K562 (cell line): ENCODE measurements around the gene SPINK8. TPM values are rescaled to one million over a fixed set of nuclear protein-coding genes. Genes with fewer than 3 reads are reported as not detected.

Source experiments
- ATAC-seq: fragments of 200-7000 bp; cut with Tn5 transposase; 3 replicates; pipeline ENCODE4 v1.9.1; 2020; ENCODE audit warnings: moderate library complexity
- BruUV-seq: library from RNA; stranded (reverse); fragments of 400-500 nt; replicated peaks from 2 replicates; lab custom pipeline; 2021; lab: Mats Ljungman, UMichigan
- CTCF ChIA-PET: fragments of 300-600 bp; formaldehyde crosslinking; extraction: SDS; loops from one replicate; lab custom pipeline; 2021; ENCODE audit warnings: low intra/inter-chr PET ratio; lab: Yijun Ruan, JAX
- POLR2A ChIA-PET: fragments of 300-600, 350-650 bp; sonication (Branson Sonifier 250); formaldehyde crosslinking; extraction: SDS; loops from one replicate; lab custom pipeline; 2021; ENCODE audit warnings: antibody characterized with exemption, inconsistent platforms; lab: Yijun Ruan, JAX
- DNase-seq, 4 experiments: peaks; one replicate each; pipeline versions ENCODE4 v3.0.0 to v3.0.0-alpha.2; 2011 to 2018; ENCODE audit warnings: low spot score in 3 of 4, mixed read lengths in 3 of 4; ENCODE audit errors: extremely low read depth in 1 of 4
- FAIRE-seq: peaks from 2 replicates; lab custom pipeline; 2011; peaks lifted over from hg19 to GRCh38; lab: Jason Lieb, UNC
- H2AFZ ChIP-seq: 2 replicates; pipeline ENCODE4 v1.6.0; 2011; ENCODE audit warnings: low read depth, low read length, control low read depth, inconsistent platforms
- H3K27ac ChIP-seq: fragments of 200-600 bp; 3 replicates; pipeline ENCODE4 v1.8.0; 2011; ENCODE audit warnings: low read depth, mild to moderate bottlenecking, control low read depth, inconsistent platforms, low read length, moderate library complexity, mixed read lengths; ENCODE audit errors: extremely low read depth
- H3K27me3 ChIP-seq, 2 experiments: fragments of 300-600 bp in 1 of 2; 2 replicates in 1 of 2; 3 replicates in 1 of 2; pipeline versions ENCODE4 v1.6.0 to v1.8.0; 2011; ENCODE audit warnings: inconsistent platforms in 2 of 2, low read length in 2 of 2, mild to moderate bottlenecking in 1 of 2, mixed read lengths in 1 of 2, moderate library complexity in 1 of 2; ENCODE audit not compliant: control insufficient read depth in 2 of 2, insufficient read depth in 2 of 2
- H3K36me3 ChIP-seq: fragments of 300-600 bp; 3 replicates; pipeline ENCODE4 v1.8.0; 2011; ENCODE audit warnings: mild to moderate bottlenecking, low read length, inconsistent platforms; ENCODE audit not compliant: control insufficient read depth, insufficient read depth
- H3K4me1 ChIP-seq, 2 experiments: fragments of 200-600 bp in 1 of 2; replicated peaks in 1 of 2; 2 replicates in 1 of 2; 3 replicates in 1 of 2; pipeline versions ENCODE4 v1.5.1 to v1.8.0; 2011; ENCODE audit warnings: inconsistent platforms in 2 of 2, low read length in 2 of 2, mild to moderate bottlenecking in 1 of 2, mixed read lengths in 1 of 2, moderate library complexity in 1 of 2; ENCODE audit not compliant: control insufficient read depth in 2 of 2, insufficient read depth in 2 of 2
- H3K4me2 ChIP-seq: 2 replicates; pipeline ENCODE4 v1.6.1; 2011; ENCODE audit warnings: low read length, control low read depth, inconsistent platforms, mixed read lengths; ENCODE audit not compliant: insufficient read depth
- H3K4me3 ChIP-seq: fragments of 200-600 bp; sonication (generic), shearing (Covaris generic); 2 replicates; pipeline ENCODE4 v1.5.1; 2016; ENCODE audit warnings: control low read depth, inconsistent platforms
- H3K79me2 ChIP-seq: fragments of 200-600 bp; 3 replicates; pipeline ENCODE4 v1.8.0; 2011; ENCODE audit warnings: low read length, inconsistent platforms; ENCODE audit not compliant: control insufficient read depth, insufficient read depth
- H3K9ac ChIP-seq, 2 experiments: 2 replicates each; pipeline versions ENCODE4 v1.6.0 to v1.6.1; 2011; ENCODE audit warnings: low read depth in 2 of 2, low read length in 2 of 2, control low read depth in 1 of 2, inconsistent platforms in 1 of 2, mild to moderate bottlenecking in 1 of 2, mixed read lengths in 1 of 2; ENCODE audit not compliant: insufficient read depth in 1 of 2
- H3K9me1 ChIP-seq: one replicate; pipeline ENCODE4 v1.6.0; 2011; ENCODE audit warnings: inconsistent platforms, mild to moderate bottlenecking, low read length, moderate library complexity; ENCODE audit not compliant: control insufficient read depth, insufficient read depth
- H3K9me3 ChIP-seq: replicated peaks from 2 replicates; pipeline ENCODE4 v1.5.1; 2011; ENCODE audit warnings: low read depth, low read length, inconsistent platforms; ENCODE audit not compliant: control insufficient read depth, insufficient read depth
- H4K20me1 ChIP-seq: replicated peaks from 2 replicates; pipeline ENCODE4 v1.6.1; 2011; ENCODE audit warnings: low read length, inconsistent platforms, mixed read lengths; ENCODE audit not compliant: control insufficient read depth, insufficient read depth
- CREM ChIP-seq: IDR thresholded peaks from 2 replicates; pipeline ENCODE4 v1.6.1; 2014; ENCODE audit warnings: antibody characterized with exemption, low read depth
- CTBP1 ChIP-seq: fragments of 450-650 bp; IDR thresholded peaks from 2 replicates; pipeline ENCODE4 v1.6.1; 2016; ENCODE audit warnings: borderline replicate concordance
- ELF2 ChIP-seq: fragments of 250-450 bp; sonication (Bioruptor Pico); IDR thresholded peaks from 2 replicates; pipeline ENCODE4 v1.5.0; 2021; ENCODE audit warnings: mild to moderate bottlenecking
- FOXM1 ChIP-seq, 2 experiments: fragments of 450-650 bp in 1 of 2; sonication (generic) in 1 of 2; formaldehyde crosslinking in 1 of 2; IDR thresholded peaks; 2 replicates each; pipeline versions ENCODE4 v1.6.1 to v1.9.0; 2017 to 2022; ENCODE audit warnings: low read depth in 2 of 2, mild to moderate bottlenecking in 2 of 2, missing genetic modification reagents in 1 of 2, moderate library complexity in 1 of 2
- GATA2 ChIP-seq: sonication (generic); formaldehyde crosslinking; IDR thresholded peaks from 2 replicates; pipeline ENCODE4 v1.4.0; 2020; ENCODE audit warnings: mild to moderate bottlenecking, missing genetic modification reagents
- HNRNPLL ChIP-seq: fragments of 200-400 bp; formaldehyde crosslinking; IDR thresholded peaks from 2 replicates; pipeline ENCODE4 v1.6.1; 2017; ENCODE audit warnings: low read length, low read depth, mild to moderate bottlenecking; ENCODE audit not compliant: poor library complexity, severe bottlenecking
- ILF3 ChIP-seq: fragments of 450-650 bp; IDR thresholded peaks from 2 replicates; pipeline ENCODE4 v1.6.1; 2018; ENCODE audit warnings: antibody characterized with exemption, mild to moderate bottlenecking, moderate library complexity, borderline replicate concordance
- MBD2 ChIP-seq: sonication (generic); IDR thresholded peaks from 2 replicates; pipeline ENCODE4 v1.6.1; 2016; ENCODE audit warnings: low read depth, borderline replicate concordance
- NCOR1 ChIP-seq: fragments of 450-650 bp; IDR thresholded peaks from 2 replicates; pipeline ENCODE4 v1.6.1; 2016; ENCODE audit warnings: mild to moderate bottlenecking, moderate library complexity
- PML ChIP-seq: IDR thresholded peaks from 2 replicates; pipeline ENCODE4 v1.6.1; 2012; ENCODE audit warnings: low read length, inconsistent platforms
- SMAD4 ChIP-seq: fragments of 250-450 bp; sonication (Bioruptor Pico); conservative IDR thresholded peaks from 2 replicates; pipeline ENCODE4 v1.8.0; 2021; ENCODE audit warnings: inconsistent platforms, mild to moderate bottlenecking, moderate library complexity
- SMARCA4 ChIP-seq: fragments of 450-650 bp; IDR thresholded peaks from 2 replicates; pipeline ENCODE4 v1.6.1; 2016
- SMARCE1 ChIP-seq: fragments of 450-650 bp; IDR thresholded peaks from 2 replicates; pipeline ENCODE4 v1.7.1; 2016; ENCODE audit warnings: mild to moderate bottlenecking
- STAT5A ChIP-seq: IDR thresholded peaks from 2 replicates; pipeline ENCODE4 v1.6.1; 2012; ENCODE audit warnings: low read length, inconsistent platforms, borderline replicate concordance
- TCF3 ChIP-seq: sonication (generic); formaldehyde crosslinking; IDR thresholded peaks from 2 replicates; pipeline ENCODE4 v1.4.0; 2020; ENCODE audit warnings: mild to moderate bottlenecking, missing genetic modification reagents
- ZNF766 ChIP-seq: fragments of 200-800 bp; sonication (Bioruptor generic); conservative IDR thresholded peaks from 2 replicates; pipeline ENCODE4 v1.6.1; 2016; ENCODE audit warnings: missing genetic modification characterization, missing compliant biosample characterization
- WGBS: fragments of 100-300 bp; shearing (Covaris generic); methylation state at CpG from one replicate; pipeline ENCODE4 v1.1.6; 2016; ENCODE audit warnings: low coverage, mixed read lengths; ENCODE audit not compliant: insufficient coverage; ENCODE audit errors: missing lambda C conversion rate; 5-methylcytosine and 5-hydroxymethylcytosine counted together
- in situ Hi-C: fragments of 300-500 bp; cut with MboI; formaldehyde crosslinking; loops from 4 replicates; pipeline ENCODE4 v1.15.0; 2018; ENCODE audit warnings: inconsistent platforms, mixed read lengths
- intact Hi-C: fragments of 100-400 bp; cut with micrococcal nuclease; formaldehyde crosslinking; loops from 2 replicates; pipeline ENCODE4 v1.14.2; 2022
- polyA plus RNA-seq, 8 experiments: library from polyadenylated mRNA; depleted of rRNA in 4 of 8; stranded (reverse) in 5 of 8; unstranded in 3 of 8; fragments of >200 nt; fragmentation: Nextera tagmentation in 2 of 8; fragmentation: Illumina TruSeq in 1 of 8; extraction: Ambion mirVana in 2 of 8; extraction: Trizol in 1 of 8; gene quantifications; 2 replicates each; pipeline versions ENCODE4 v1.2.1 to v1.2.3, GENCODE V29; 2011 to 2014; ENCODE audit warnings: inconsistent platforms in 1 of 8, missing spikeins in 1 of 8
- total RNA-seq, 7 experiments: library from RNA; depleted of rRNA in 6 of 7; stranded (reverse); fragments of >200 nt in 6 of 7; fragmentation: Illumina TruSeq in 2 of 7; extraction: Trizol in 2 of 7; gene quantifications; 2 replicates each; pipeline versions ENCODE4 v1.2.1 to v1.2.3, GENCODE V29; 2011 to 2021; ENCODE audit warnings: low replicate concordance in 1 of 7
- TF ChIP-seq, protein P1 (sequence below), 2 experiments: fragments of 450-650 bp; IDR thresholded peaks; 2 replicates each; pipeline ENCODE4 v1.6.1; 2016
- TF ChIP-seq, protein P2 (sequence below): fragments of 250-450 bp; sonication (Bioruptor Pico); IDR thresholded peaks from 2 replicates; pipeline ENCODE4 v1.6.1; 2021; ENCODE audit warnings: mild to moderate bottlenecking

Gene SPINK8
- total and polyA plus RNA-seq, 9 of the 15 experiments (the other 6 are each of a cell fraction or from before 2014, with no cell fraction given): not detected

DNA sequence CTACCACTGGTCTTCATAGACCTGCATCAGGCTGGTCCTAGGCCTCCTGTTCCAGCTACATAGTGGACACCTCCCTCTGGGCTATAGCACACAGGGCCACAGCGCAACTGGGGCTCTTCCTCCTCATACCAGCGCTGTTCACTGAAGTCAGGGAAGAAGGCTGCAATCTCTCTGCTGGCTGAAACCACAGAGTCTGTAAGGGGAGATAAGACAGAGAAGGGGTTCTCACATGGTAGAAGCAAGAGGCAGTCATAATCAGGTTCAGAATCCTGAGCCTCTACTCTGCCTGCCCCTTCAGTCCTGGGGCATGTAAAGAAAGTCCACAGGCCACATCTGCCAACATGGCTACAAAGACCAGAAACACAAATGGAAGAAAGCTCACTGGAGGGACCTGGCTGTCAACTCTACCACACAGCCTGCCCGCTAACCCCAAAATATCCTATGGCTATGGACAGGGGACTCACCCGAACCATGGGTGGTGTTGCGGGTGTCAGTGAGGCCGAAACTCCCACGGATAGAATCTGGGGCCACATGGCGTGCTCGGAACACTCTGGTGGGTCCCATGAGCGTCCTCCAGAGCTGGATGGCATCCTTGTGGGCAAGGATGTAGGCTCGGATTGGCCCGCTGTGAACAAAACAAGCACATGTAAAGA, 38.7 kb downstream of the SPINK8 start:
- BruUV-seq: no TSS peak
- no peaks in the 10 kb centered on the region for H3K9me1 ChIP-seq
- 58% methylated on average over 12 of the region's 12 CpGs for WGBS
- FAIRE-seq: peak; percentile 98
- H3K27me3 ChIP-seq: no peaks in the 10 kb centered on the region
- H3K79me2 ChIP-seq: peaks cover 12% of the 10 kb centered on the region
- no peak overlapping the region for H2AFZ ChIP-seq
- H3K4me1 ChIP-seq: peaks cover 13 to 14% of the 10 kb centered on the region in 2 experiments; a peak in 3 of 5 replicates
- in situ Hi-C loops (no loop called here), intact Hi-C loops (no loop called here)
- no peaks in the 10 kb centered on the region for H3K9me3 ChIP-seq
- POLR2A ChIA-PET: interaction anchor here (0.7 to 1.9 kb wide), 4 partner anchors 10 to 423 kb away, joined by 3 to 5 read pairs (median 4); no protein-coding TSS in a partner anchor
- peaks cover 61% of the 10 kb centered on the region for H3K36me3 ChIP-seq
- peak overlapping the region; percentile 33; the same call in 1 of the 3 replicates for H3K27ac ChIP-seq
- DNase-seq: peak in 3 of 4 experiments; percentile 15 to 81 (median 71)
- H4K20me1 ChIP-seq: peaks cover 4% of the 10 kb centered on the region; the same call in 1 of the 2 replicates
- H3K4me3 ChIP-seq: no peak overlapping the region
- ATAC-seq: peak; percentile 99
- H3K9ac ChIP-seq: peak overlapping the region in 1 of 2 experiments; percentile 72; a peak in 1 of 4 replicates
- no peak overlapping the region; the same call in 1 of the 2 replicates for H3K4me2 ChIP-seq
- CTCF ChIA-PET: no interaction called here
- TF ChIP-seq HNRNPLL (peak; percentile 59), CTBP1 (no peak), TCF3 (CRISPR knock-in tag) (peak; percentile 93), SMARCE1 (0 out of 2 replicates have a peak, but pooled peaks have one; percentile 35), STAT5A (peak; percentile 68; the same call in 1 of the 2 replicates), SMAD4 (no peak), NCOR1 (peak; percentile 68), SMARCA4 (peak; percentile 73; the same call in 1 of the 2 replicates), CREM (0 out of 2 replicates have a peak, but pooled peaks have one; percentile 7), FOXM1 (IDR thresholded peaks at IDR 0.05; ENCODE audit: low read depth) (peak; percentile 36; the same call in 1 of the 2 replicates), FOXM1 (CRISPR knock-in tag; IDR thresholded peaks at IDR 0.05; ENCODE audit: low read depth) (no peak), PML (peak; percentile 55; the same call in 1 of the 2 replicates), ELF2 (CRISPR knock-in tag) (no peak), MBD2 (0 out of 2 replicates have a peak, but pooled peaks have one; percentile 23), ZNF766 (CRISPR knock-in tag) (peak; percentile 77), GATA2 (CRISPR knock-in tag) (peak; percentile 91), ILF3 (no peak)
- TF ChIP-seq, protein P1, sequence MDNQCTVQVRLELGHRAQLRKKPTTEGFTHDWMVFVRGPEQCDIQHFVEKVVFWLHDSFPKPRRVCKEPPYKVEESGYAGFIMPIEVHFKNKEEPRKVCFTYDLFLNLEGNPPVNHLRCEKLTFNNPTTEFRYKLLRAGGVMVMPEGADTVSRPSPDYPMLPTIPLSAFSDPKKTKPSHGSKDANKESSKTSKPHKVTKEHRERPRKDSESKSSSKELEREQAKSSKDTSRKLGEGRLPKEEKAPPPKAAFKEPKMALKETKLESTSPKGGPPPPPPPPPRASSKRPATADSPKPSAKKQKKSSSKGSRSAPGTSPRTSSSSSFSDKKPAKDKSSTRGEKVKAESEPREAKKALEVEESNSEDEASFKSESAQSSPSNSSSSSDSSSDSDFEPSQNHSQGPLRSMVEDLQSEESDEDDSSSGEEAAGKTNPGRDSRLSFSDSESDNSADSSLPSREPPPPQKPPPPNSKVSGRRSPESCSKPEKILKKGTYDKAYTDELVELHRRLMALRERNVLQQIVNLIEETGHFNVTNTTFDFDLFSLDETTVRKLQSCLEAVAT (IDR thresholded peaks at IDR 0.05): peak in 1 of 2 experiments; percentile 90; a peak in 2 of 4 replicates
- TF ChIP-seq, protein P2, sequence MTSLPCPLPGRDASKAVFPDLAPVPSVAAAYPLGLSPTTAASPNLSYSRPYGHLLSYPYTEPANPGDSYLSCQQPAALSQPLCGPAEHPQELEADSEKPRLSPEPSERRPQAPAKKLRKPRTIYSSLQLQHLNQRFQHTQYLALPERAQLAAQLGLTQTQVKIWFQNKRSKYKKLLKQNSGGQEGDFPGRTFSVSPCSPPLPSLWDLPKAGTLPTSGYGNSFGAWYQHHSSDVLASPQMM (CRISPR knock-in tag): no peak
